GM18519 (cell line): ENCODE data around the gene NR3C1.

Source experiments
- ATAC-seq: cut with Tn5 transposase; IDR thresholded peaks from one replicate; pipeline ENCODE4 v1.9.1; 2021; ENCODE audit warnings: mild to moderate bottlenecking, moderate library complexity; ENCODE audit not compliant: unreplicated experiment, low FRiP score

Gene NR3C1

GRCh38 chr5:143315929-143316328 is 87.6 kb downstream of the NR3C1 start:
- ATAC-seq = no peak

- no peak for ATAC-seq
Measured at GRCh38 chr5:143315214-143315613, 88.3 kb downstream of the NR3C1 start.

GRCh38 chr5:143314659-143315058 is 88.8 kb downstream of the NR3C1 start:
- ATAC-seq = no peak

- ATAC-seq = no peak
Measured at GRCh38 chr5:143314099-143314498, 89.4 kb downstream of the NR3C1 start.

GRCh38 chr5:143313298-143313852 is 90.1 kb downstream of the NR3C1 start:
- ATAC-seq = no peak

- ATAC-seq = no peak
Measured at GRCh38 chr5:143312822-143313221, 90.7 kb downstream of the NR3C1 start.

GRCh38 chr5:143311955-143312354 is 91.5 kb downstream of the NR3C1 start:
- no peak for ATAC-seq

- no peak for ATAC-seq
Measured at GRCh38 chr5:143311428-143311827, 92.1 kb downstream of the NR3C1 start.

GRCh38 chr5:143309661-143310431 is 93.6 kb downstream of the NR3C1 start:
- no peak for ATAC-seq

- ATAC-seq = no peak
Measured at GRCh38 chr5:143308731-143309130, 94.8 kb downstream of the NR3C1 start.

- ATAC-seq = no peak
Measured at GRCh38 chr5:143306040-143306439, 97.4 kb downstream of the NR3C1 start.

GRCh38 chr5:143304836-143305475 is 98.5 kb downstream of the NR3C1 start:
- no peak for ATAC-seq

GRCh38 chr5:143302341-143303045 is 101.0 kb downstream of the NR3C1 start:
- ATAC-seq = no peak

- ATAC-seq = no peak
Measured at GRCh38 chr5:143297756-143298155, 105.7 kb downstream of the NR3C1 start.

- ATAC-seq = no peak
Measured at GRCh38 chr5:143290125-143290524, 113.4 kb downstream of the NR3C1 start.

- no peak for ATAC-seq
Measured at GRCh38 chr5:143284521-143284920, 119.0 kb downstream of the NR3C1 start.

- no peak for ATAC-seq
Measured at GRCh38 chr5:143284002-143284401, 119.5 kb downstream of the NR3C1 start.

GRCh38 chr5:143281226-143281625 is 122.3 kb downstream of the NR3C1 start:
- ATAC-seq = no peak

GRCh38 chr5:143279698-143280097 is 123.8 kb downstream of the NR3C1 start:
- no peak for ATAC-seq

GRCh38 chr5:143277536-143277935 is 126.0 kb downstream of the NR3C1 start:
- ATAC-seq = no peak
